Stimulated activated CD8-positive, alpha-beta memory T cell treated with anti-CD3 and anti-CD28 coated beads, Interleukin-15, amount 100 ng/mL, for 1 hour (primary cell): Measurements from ENCODE around the gene ANKRD31.
"Not testable (repeated sequence)": the region's sequence is repeated elsewhere in the genome, so short reads cannot be mapped to it uniquely, and the experiment has no call there.

Experiments used
- DNase-seq: peaks from one replicate; pipeline ENCODE4 v3.0.0-alpha.2; 2020; ENCODE audit warnings: low read depth

Gene ANKRD31

GRCh38 chr5:75236322-75237316, at the start of gene ANKRD31:
ANKRD31 (minus strand) TSS chr5:75236878; CDS start chr5:75236686, 192 bp downstream.
- DNase-seq: peak; percentile 79

- DNase-seq: no peak
Observed at GRCh38 chr5:75286211-75286773, 49.6 kb upstream of the ANKRD31 start.

DNA sequence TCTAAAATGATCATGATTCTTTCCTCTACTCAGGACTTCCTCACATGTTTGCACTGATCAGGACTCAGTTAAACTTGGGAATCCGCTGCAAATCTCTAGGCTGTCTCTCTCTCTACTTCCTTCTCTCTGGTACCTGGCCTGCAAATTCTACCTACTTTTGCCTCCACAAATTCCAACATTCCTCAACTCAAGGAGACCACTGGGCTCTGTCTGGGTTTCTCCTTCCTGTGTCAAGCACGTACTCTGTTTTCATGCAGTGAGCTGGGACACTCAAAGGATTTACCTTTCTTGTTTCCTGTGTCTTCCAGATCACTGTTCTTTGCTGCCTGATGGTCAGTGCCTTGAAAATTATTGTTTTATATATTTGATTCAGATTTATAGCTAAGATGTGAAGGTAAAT, 45.9 kb upstream of the ANKRD31 start:
- DNase-seq: no peak

- DNase-seq: no peak
Observed at GRCh38 chr5:75281716-75282465, 45.2 kb upstream of the ANKRD31 start.

GRCh38 chr5:75279321-75279720, 42.6 kb upstream of the ANKRD31 start:
- no peak for DNase-seq

DNA sequence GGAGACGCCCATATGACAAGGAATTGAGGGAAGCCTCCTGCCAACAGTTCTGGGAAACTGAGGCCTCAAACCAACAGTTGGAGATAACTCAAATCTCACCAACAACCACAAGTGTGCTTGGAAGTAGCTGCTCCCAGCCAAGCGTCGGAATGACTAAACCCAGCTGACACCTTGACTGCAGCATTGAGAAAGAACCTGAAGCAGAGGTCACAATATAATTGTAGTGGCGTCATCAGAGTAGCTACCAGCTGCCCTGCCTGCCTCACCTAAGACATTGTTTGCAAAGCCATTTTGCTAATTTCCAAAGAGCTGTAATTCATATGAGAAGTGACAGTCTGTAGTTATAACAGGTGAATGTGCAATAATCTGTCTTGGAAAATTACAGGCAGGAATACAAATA, 40.8 kb upstream of the ANKRD31 start:
- no peak for DNase-seq

- no peak for DNase-seq
Observed at GRCh38 chr5:75275756-75276155, 39.1 kb upstream of the ANKRD31 start.

GRCh38 chr5:75275147-75275546, 38.5 kb upstream of the ANKRD31 start:
- DNase-seq: no peak

GRCh38 chr5:75274486-75274885, 37.8 kb upstream of the ANKRD31 start:
- no peak for DNase-seq

- not testable (repeated sequence) for DNase-seq
Observed at GRCh38 chr5:75270605-75271004, 33.9 kb upstream of the ANKRD31 start.

DNA sequence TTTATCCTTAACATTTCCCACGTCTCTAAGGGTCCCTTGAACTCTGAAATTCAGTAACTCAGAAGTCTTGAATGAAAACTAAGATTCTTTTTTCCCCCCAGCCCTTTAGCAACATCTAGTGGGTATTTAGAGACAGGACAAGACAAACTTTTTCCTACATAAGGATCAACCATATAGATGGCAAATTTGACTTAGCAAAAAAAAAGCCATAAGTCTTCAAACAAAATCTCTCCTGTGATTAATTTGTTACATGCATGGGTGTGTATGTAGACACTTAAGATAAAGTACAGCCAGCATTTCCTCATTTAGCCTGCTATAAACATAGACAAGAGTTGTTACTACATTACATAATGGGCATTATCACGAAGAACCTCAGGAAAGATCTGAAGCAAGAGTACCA, 29.1 kb upstream of the ANKRD31 start:
- no peak for DNase-seq

DNA sequence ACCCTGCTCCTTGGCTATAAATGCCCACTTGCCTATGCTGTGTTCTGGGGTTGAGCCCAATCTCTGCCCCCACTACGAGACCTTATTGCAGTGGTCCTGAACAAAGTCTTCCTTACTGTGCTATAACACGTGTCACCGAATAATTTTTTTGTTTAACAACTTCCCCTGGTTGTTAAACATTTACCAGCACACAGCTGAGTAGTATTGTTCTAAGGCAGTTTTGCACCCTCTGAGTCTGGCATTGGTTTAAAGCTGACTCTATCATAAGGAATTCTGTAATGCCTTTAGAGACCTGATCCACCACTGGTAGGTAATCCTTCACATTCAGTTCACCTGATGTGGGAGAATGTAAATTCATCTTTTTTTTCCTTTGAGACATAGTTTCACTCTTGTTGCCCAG, 25.6 kb upstream of the ANKRD31 start:
- DNase-seq: no peak

- DNase-seq: no peak
Observed at GRCh38 chr5:75260708-75261107, 24.0 kb upstream of the ANKRD31 start.

DNA sequence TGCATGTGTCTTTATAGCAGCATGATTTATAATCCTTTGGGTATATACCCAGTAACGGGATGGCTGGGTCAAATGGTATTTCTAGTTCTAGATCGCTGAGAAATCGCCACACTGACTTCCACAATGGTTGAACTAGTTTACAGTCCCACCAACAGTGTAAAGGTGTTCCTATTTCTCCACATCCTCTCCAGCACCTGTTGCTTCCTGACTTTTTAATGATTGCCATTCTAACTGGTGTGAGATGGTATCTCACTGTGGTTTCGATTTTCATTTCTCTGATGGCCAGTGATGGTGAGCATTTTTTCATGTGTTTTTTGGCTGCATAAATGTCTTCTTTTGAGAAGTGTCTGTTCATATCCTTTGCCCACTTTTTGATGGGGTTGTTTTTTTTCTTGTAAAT, 13.8 kb upstream of the ANKRD31 start:
- DNase-seq: not testable (repeated sequence)

GRCh38 chr5:75245023-75245422, 8.3 kb upstream of the ANKRD31 start:
- DNase-seq: no peak

DNA sequence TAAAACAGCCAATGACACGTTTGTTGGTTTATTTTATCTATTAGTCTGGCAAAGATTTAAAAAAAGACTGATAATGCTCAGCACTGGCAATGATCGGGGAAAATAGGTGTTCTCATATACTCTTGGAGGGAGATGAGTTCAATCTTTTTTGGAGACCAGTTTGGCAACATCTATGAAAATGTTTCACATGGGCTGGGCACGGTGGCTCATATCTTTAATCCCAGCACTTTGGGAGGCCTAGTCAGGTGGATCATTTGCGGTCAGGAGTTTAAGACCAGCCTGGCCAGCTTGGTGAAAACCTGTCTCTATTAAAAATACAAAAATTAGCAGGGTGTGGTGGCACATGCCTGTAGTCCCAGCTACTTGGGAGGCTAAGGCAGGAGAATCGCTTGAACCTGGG, 6.8 kb upstream of the ANKRD31 start:
- no peak for DNase-seq

DNA sequence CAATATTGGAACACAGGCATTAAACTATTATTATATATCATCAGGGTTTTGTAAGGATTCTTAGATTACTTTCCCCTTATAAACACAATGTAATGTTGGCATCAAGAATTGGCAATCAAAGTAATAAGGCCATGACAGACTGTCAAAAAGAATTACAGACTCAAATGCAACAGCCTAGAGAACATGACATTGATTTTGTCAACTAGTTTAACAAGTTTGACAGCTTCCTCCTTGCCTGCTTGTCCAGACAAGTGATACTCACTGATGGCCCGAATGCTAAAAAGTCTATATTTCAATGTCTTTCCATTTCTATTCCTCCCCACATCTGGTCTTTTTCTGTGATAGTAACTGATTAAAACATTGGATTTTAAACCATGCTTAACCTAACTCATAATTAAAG, 6.4 kb upstream of the ANKRD31 start:
- no peak for DNase-seq

- no peak for DNase-seq
Observed at GRCh38 chr5:75242067-75242466, 5.4 kb upstream of the ANKRD31 start.

DNA sequence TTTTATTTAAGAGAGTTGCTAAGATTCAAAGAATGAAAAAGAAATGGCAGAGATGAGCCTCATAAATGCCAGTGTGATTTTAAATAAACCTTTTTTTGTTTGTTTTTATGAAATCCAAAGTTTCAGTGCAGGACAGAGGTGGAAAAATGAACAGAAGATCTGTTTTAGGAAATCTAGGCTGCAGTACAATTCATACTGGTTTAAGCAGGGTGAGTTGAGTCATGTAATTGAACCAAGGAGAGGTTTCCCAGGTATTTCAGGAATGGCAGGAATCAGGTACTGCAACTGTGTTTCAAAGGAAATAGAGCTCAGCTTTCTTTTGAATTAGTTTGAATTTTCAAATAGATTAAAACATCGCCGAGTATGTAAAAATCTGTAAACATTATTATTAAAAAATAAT, 3.0 kb upstream of the ANKRD31 start:
- no peak for DNase-seq

- no peak for DNase-seq
Observed at GRCh38 chr5:75235711-75236110, 967 bp downstream of the ANKRD31 start.

GRCh38 chr5:75234251-75234650, 2.4 kb downstream of the ANKRD31 start:
- no peak for DNase-seq

GRCh38 chr5:75226916-75227315, 9.8 kb downstream of the ANKRD31 start:
- no peak for DNase-seq

GRCh38 chr5:75225506-75225905, 11.2 kb downstream of the ANKRD31 start:
- no peak for DNase-seq
